Mucosa of descending colon (tissue), 3 donors: ENCODE data around the gene EPB41L2. TPM values are rescaled to one million over a fixed set of nuclear protein-coding genes. Genes with fewer than 3 reads are reported as not detected.

Experiments used
- ATAC-seq: fragments of 200-7000 bp; cut with Tn5 transposase; one replicate; pipeline ENCODE4 v1.9.1; 2020; ENCODE audit warnings: mild to moderate bottlenecking, moderate library complexity
- DNase-seq, 3 donors: peaks; one replicate each; pipeline ENCODE4 v3.0.0-alpha.2; 2020
- H3K36me3 ChIP-seq: fragments of 200-600 bp; one replicate; pipeline ENCODE4 v1.8.0; 2021; ENCODE audit warnings: low read depth, mild to moderate bottlenecking
- H3K4me1 ChIP-seq: fragments of 200-600 bp; one replicate; pipeline ENCODE4 v1.8.0; 2021; ENCODE audit warnings: low read depth, mild to moderate bottlenecking
- H3K4me3 ChIP-seq: fragments of 200-600 bp; one replicate; pipeline ENCODE4 v1.8.0; 2021; ENCODE audit warnings: mild to moderate bottlenecking
- H3K9me3 ChIP-seq: fragments of 200-600 bp; one replicate; pipeline ENCODE4 v1.8.0; 2021; ENCODE audit warnings: mild to moderate bottlenecking
- CTCF ChIP-seq: fragments of 200-600 bp; IDR thresholded peaks from one replicate; pipeline ENCODE4 v1.8.0; 2022; ENCODE audit warnings: antibody characterized with exemption, mild to moderate bottlenecking
- intact Hi-C, 2 donors: fragments of 100-400 bp; cut with DNase I in 1 of 2; cut with micrococcal nuclease in 1 of 2; formaldehyde crosslinking; loops; one replicate each; pipeline versions ENCODE4 v1.11.0 to v1.11.1; 2022; cut with DNase I, micrococcal nuclease
- total RNA-seq, 3 donors: library from RNA; stranded (reverse); fragmentation: NEBNext Ultra II Directional in 2 of 3; extraction: Animal tissue kit (Norgen Biotek cat#: 25700) in 2 of 3; gene quantifications; one replicate each; pipeline versions ENCODE4 v1.2.1 to v1.2.4, GENCODE V29; 2021 to 2023
- donor health status: DM: no; HTN: no; CAD: no; lungs with moderate emphysema.
- donor health status: DM: no; HTN: no; CAD: no.
- donor health status: DM: no; HTN: yes; CAD: no.

The EPB41L2 gene
- total RNA-seq, 3 donors from 2014 or later: 80.1 to 148 (median 93.0) TPM

- H3K9me3 ChIP-seq: no peaks in the 10 kb centered on the region
- no peak overlapping the region for H3K4me3 ChIP-seq
- no peak for DNase-seq
- no peak for TF ChIP-seq CTCF
- H3K36me3 ChIP-seq: no peaks in the 10 kb centered on the region
- ATAC-seq: no peak
- peaks cover 3% of the 10 kb centered on the region for H3K4me1 ChIP-seq
- intact Hi-C loops: no loop called here
Observed at GRCh38 chr6:130934848-130935585, 128.0 kb downstream of the EPB41L2 start.

- Histone ChIP-seq H3K4me3 (no peak overlapping the region), H3K36me3 (no peaks in the 10 kb centered on the region), H3K4me1 (peaks cover 3% of the 10 kb centered on the region), H3K9me3 (no peaks in the 10 kb centered on the region)
- intact Hi-C loops: no loop called here
- DNase-seq (no peak), ATAC-seq (peak; percentile 51)
- TF ChIP-seq CTCF: no peak
Observed at GRCh38 chr6:130933712-130934200, 129.3 kb downstream of the EPB41L2 start.

GRCh38 chr6:130932921-130933320, 130.1 kb downstream of the EPB41L2 start:
- intact Hi-C loops: no loop called here
- DNase-seq (no peak), ATAC-seq (no peak)
- Histone ChIP-seq H3K4me1 (peaks cover 3% of the 10 kb centered on the region), H3K36me3 (no peaks in the 10 kb centered on the region), H3K9me3 (no peaks in the 10 kb centered on the region), H3K4me3 (no peak overlapping the region)
- no peak for TF ChIP-seq CTCF

- TF ChIP-seq CTCF: no peak
- Histone ChIP-seq H3K4me1 (peaks cover 3% of the 10 kb centered on the region), H3K4me3 (no peak overlapping the region), H3K9me3 (no peaks in the 10 kb centered on the region), H3K36me3 (no peaks in the 10 kb centered on the region)
- ATAC-seq (no peak), DNase-seq (no peak)
- intact Hi-C loops: no loop called here
Observed at GRCh38 chr6:130932438-130932837, 130.6 kb downstream of the EPB41L2 start.

- Histone ChIP-seq H3K36me3 (no peaks in the 10 kb centered on the region), H3K4me3 (no peak overlapping the region), H3K4me1 (peaks cover 3% of the 10 kb centered on the region), H3K9me3 (no peaks in the 10 kb centered on the region)
- intact Hi-C loops: no loop called here
- ATAC-seq (no peak), DNase-seq (no peak)
- no peak for TF ChIP-seq CTCF
Observed at GRCh38 chr6:130931683-130932082, 131.4 kb downstream of the EPB41L2 start.
